Measurements from ENCODE around the gene RASEF.

RASEF gene

GRCh38 chr9:83062651-83063527 lies at the start of gene RASEF:
Gene RASEF, minus strand, starts transcription at chr9:83063142. Its CDS starts 275 bp downstream, at chr9:83062867.
- TF ChIP-seq ZBTB7A (IDR thresholded peaks at IDR 0.05; ENCODE audit: low read depth): no peak
- TF ChIP-seq FOXM1 (IDR thresholded peaks at IDR 0.05; ENCODE audit: borderline replicate concordance, low read depth): no peak
- peak; percentile 32; the same call in 1 of the 2 replicates for TF ChIP-seq USF1 (IDR thresholded peaks at IDR 0.05)
- TF ChIP-seq CREB1 (IDR thresholded peaks at IDR 0.05; ENCODE audit: low read depth): peak; percentile 40; the same call in 1 of the 2 replicates
- TF ChIP-seq RAD21 (IDR thresholded peaks at IDR 0.05; ENCODE audit: low read depth): no peak
- TF ChIP-seq TEAD4 (IDR thresholded peaks at IDR 0.05): peak; percentile 79
- TF ChIP-seq MAX (IDR thresholded peaks at IDR 0.05): peak; percentile 67
- TF ChIP-seq NFIC (IDR thresholded peaks at IDR 0.05): peak; percentile 84
- TF ChIP-seq EP300 (IDR thresholded peaks at IDR 0.05; ENCODE audit: borderline replicate concordance): peak; percentile 83; the same call in 1 of the 2 replicates
- TF ChIP-seq TAF1 (IDR thresholded peaks at IDR 0.05; ENCODE audit: low read depth): peak; percentile 61
- TF ChIP-seq TCF12 (IDR thresholded peaks at IDR 0.05; ENCODE audit: low read depth): peak; percentile 94
- TF ChIP-seq EGR1 (IDR thresholded peaks at IDR 0.05): peak; percentile 84
- TF ChIP-seq YY1 (IDR thresholded peaks at IDR 0.05; ENCODE audit: low read depth): peak; percentile 75
- TF ChIP-seq, protein P1, sequence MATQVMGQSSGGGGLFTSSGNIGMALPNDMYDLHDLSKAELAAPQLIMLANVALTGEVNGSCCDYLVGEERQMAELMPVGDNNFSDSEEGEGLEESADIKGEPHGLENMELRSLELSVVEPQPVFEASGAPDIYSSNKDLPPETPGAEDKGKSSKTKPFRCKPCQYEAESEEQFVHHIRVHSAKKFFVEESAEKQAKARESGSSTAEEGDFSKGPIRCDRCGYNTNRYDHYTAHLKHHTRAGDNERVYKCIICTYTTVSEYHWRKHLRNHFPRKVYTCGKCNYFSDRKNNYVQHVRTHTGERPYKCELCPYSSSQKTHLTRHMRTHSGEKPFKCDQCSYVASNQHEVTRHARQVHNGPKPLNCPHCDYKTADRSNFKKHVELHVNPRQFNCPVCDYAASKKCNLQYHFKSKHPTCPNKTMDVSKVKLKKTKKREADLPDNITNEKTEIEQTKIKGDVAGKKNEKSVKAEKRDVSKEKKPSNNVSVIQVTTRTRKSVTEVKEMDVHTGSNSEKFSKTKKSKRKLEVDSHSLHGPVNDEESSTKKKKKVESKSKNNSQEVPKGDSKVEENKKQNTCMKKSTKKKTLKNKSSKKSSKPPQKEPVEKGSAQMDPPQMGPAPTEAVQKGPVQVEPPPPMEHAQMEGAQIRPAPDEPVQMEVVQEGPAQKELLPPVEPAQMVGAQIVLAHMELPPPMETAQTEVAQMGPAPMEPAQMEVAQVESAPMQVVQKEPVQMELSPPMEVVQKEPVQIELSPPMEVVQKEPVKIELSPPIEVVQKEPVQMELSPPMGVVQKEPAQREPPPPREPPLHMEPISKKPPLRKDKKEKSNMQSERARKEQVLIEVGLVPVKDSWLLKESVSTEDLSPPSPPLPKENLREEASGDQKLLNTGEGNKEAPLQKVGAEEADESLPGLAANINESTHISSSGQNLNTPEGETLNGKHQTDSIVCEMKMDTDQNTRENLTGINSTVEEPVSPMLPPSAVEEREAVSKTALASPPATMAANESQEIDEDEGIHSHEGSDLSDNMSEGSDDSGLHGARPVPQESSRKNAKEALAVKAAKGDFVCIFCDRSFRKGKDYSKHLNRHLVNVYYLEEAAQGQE (IDR thresholded peaks at IDR 0.05; ENCODE audit: low read depth): no peak
- TF ChIP-seq CEBPB (IDR thresholded peaks at IDR 0.05): peak; percentile 50; the same call in 1 of the 2 replicates

GRCh38 chr9:83111169-83111568 lies 48.2 kb upstream of the RASEF start:
- no peak for TF ChIP-seq FOXM1 (IDR thresholded peaks at IDR 0.05; ENCODE audit: borderline replicate concordance, low read depth)
- TF ChIP-seq TAF1 (IDR thresholded peaks at IDR 0.05; ENCODE audit: low read depth): no peak
- TF ChIP-seq, protein P1 (IDR thresholded peaks at IDR 0.05; ENCODE audit: low read depth): no peak
- TF ChIP-seq TEAD4 (IDR thresholded peaks at IDR 0.05): no peak
- no peak for TF ChIP-seq EP300 (IDR thresholded peaks at IDR 0.05; ENCODE audit: borderline replicate concordance)
- no peak for TF ChIP-seq CREB1 (IDR thresholded peaks at IDR 0.05; ENCODE audit: low read depth)
- no peak for TF ChIP-seq YY1 (IDR thresholded peaks at IDR 0.05; ENCODE audit: low read depth)
- no peak for TF ChIP-seq TCF12 (IDR thresholded peaks at IDR 0.05; ENCODE audit: low read depth)
- no peak for TF ChIP-seq MAX (IDR thresholded peaks at IDR 0.05)
- no peak for TF ChIP-seq CEBPB (IDR thresholded peaks at IDR 0.05)
- TF ChIP-seq EGR1 (IDR thresholded peaks at IDR 0.05): no peak
- TF ChIP-seq USF1 (IDR thresholded peaks at IDR 0.05): no peak
- no peak for TF ChIP-seq NFIC (IDR thresholded peaks at IDR 0.05)
- no peak for TF ChIP-seq ZBTB7A (IDR thresholded peaks at IDR 0.05; ENCODE audit: low read depth)
- no peak for TF ChIP-seq RAD21 (IDR thresholded peaks at IDR 0.05; ENCODE audit: low read depth)

DNA sequence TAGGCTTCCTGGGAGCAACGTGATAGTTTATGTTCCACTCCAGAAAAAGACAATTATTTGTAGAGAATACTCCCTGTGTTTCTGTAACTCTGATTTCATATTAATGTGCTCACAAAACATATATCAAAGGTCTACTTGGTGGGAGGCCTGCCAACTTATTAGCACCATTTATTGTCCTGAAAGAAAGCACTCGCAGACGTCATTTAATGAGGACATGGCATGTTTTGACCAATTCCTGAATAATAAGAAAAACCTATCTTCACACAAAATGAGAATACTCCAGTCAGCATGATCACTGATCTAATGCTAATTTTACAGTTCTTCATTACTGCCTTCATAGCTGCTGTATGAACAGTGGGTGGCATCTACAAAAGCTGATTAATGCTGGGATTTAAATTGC lies 46.4 kb upstream of the RASEF start:
- TF ChIP-seq RAD21 (IDR thresholded peaks at IDR 0.05; ENCODE audit: low read depth): no peak
- TF ChIP-seq NFIC (IDR thresholded peaks at IDR 0.05): no peak
- no peak for TF ChIP-seq EGR1 (IDR thresholded peaks at IDR 0.05)
- no peak for TF ChIP-seq EP300 (IDR thresholded peaks at IDR 0.05; ENCODE audit: borderline replicate concordance)
- TF ChIP-seq TCF12 (IDR thresholded peaks at IDR 0.05; ENCODE audit: low read depth): no peak
- TF ChIP-seq USF1 (IDR thresholded peaks at IDR 0.05): no peak
- TF ChIP-seq, protein P1 (IDR thresholded peaks at IDR 0.05; ENCODE audit: low read depth): no peak
- no peak for TF ChIP-seq TEAD4 (IDR thresholded peaks at IDR 0.05)
- TF ChIP-seq CREB1 (IDR thresholded peaks at IDR 0.05; ENCODE audit: low read depth): no peak
- no peak for TF ChIP-seq FOXM1 (IDR thresholded peaks at IDR 0.05; ENCODE audit: borderline replicate concordance, low read depth)
- TF ChIP-seq TAF1 (IDR thresholded peaks at IDR 0.05; ENCODE audit: low read depth): no peak
- TF ChIP-seq CEBPB (IDR thresholded peaks at IDR 0.05): no peak
- TF ChIP-seq MAX (IDR thresholded peaks at IDR 0.05): no peak
- TF ChIP-seq YY1 (IDR thresholded peaks at IDR 0.05; ENCODE audit: low read depth): no peak
